ENCODE results near the gene DTNBP1.
A peak's percentile ranks its signal among the peaks of the same experiment; 100 is the strongest.

Gene DTNBP1, protein sequence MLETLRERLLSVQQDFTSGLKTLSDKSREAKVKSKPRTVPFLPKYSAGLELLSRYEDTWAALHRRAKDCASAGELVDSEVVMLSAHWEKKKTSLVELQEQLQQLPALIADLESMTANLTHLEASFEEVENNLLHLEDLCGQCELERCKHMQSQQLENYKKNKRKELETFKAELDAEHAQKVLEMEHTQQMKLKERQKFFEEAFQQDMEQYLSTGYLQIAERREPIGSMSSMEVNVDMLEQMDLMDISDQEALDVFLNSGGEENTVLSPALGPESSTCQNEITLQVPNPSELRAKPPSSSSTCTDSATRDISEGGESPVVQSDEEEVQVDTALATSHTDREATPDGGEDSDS

DNA sequence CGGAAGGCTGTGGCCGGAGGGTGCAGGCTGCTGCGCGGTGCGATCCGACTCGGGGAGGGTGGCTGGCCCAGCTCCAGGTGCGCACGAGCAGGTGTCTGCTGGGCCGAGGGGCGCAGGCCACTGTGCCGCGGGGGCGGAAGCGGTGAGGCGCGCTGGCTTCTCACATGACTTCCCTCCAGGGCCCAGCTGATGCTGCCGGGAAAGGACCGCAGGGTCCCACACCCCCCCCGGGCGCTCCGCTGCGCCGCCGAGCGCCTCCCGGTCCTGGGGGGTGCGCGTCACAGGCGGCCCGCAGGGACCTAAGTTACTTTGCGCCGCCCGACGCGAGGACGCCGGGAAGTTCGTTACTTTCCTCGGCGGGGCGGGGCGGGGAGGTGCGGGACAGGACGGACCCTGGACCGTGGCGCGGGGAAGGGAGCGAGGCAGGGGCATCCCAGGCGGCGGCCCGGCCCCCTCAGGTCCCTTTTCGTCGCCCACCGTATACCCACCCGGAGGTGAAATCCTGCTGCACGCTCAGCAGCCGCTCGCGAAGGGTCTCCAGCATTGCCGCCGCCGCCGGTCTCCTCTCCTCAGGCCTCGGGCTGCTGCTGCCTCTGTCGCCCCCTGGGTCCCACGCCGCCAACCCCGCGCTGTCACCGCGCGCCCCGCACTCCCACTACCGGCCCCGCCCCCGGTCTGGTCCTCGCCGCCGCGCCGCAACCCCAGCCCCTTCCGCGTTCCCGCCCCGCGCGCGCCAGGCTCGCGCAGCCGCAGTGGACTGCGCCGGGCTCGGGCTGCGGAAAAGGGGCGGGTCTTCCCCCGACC is at the start of gene DTNBP1:
TSS of gene DTNBP1 (minus strand) at position 703 of the 804 bp plus-strand sequence. CDS start at position 544, 159 bp downstream.
- Histone ChIP-seq H3K4me3 (ENCODE audit: low read length) (peak within 1 kb of the TSS; percentile 69), H3K36me3 (ENCODE audit: control insufficient read depth, insufficient read depth, low read length) (no peaks in the 10 kb centered on the region), H3K9ac (ENCODE audit: low read length) (peak within 1 kb of the TSS; percentile 71), H3K4me1 (ENCODE audit: control insufficient read depth, insufficient read depth, low read length) (peaks cover 12% of the 10 kb centered on the region), H3K27me3 (ENCODE audit: control insufficient read depth, insufficient read depth, low read length) (no peaks in the 10 kb centered on the region), H3K9me3 (ENCODE audit: control insufficient read depth, low read length) (no peaks in the 10 kb centered on the region)

DNA sequence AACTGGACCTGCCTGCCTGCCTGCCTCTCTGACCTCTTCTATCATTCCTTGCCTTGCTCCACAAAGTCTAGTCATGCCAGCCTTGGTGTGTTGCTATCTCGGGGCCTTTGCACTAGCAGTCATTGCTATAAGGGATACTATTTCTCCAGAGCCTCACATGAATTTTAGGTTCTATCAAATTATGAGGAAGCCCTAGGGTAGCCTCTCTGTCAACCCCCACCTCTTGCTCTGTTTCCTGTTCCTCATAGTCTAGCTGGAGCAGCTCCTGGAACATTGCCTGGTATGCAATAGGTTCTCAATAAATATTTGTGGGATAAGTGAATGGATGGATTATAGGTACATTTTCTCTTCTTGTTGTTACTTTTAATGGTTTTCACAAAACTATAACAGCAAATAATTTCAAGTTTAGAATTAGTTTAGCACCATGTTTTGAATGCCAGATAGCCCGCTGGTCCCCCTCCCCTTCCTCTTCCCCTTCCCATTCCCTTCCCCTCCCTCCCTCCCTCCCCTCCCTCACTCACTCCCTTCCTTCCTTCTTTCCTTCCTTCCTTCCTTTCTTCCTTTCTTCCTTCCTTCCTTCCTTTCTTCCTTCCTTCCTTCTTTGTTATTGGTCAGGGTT is 46.9 kb upstream of the DTNBP1 start:
- Histone ChIP-seq H3K9me3 (ENCODE audit: control insufficient read depth, low read length) (no peaks in the 10 kb centered on the region), H3K4me3 (ENCODE audit: low read length) (no peak overlapping the region), H3K36me3 (ENCODE audit: control insufficient read depth, insufficient read depth, low read length) (no peaks in the 10 kb centered on the region), H3K4me1 (ENCODE audit: control insufficient read depth, insufficient read depth, low read length) (no peaks in the 10 kb centered on the region), H3K27me3 (ENCODE audit: control insufficient read depth, insufficient read depth, low read length) (no peaks in the 10 kb centered on the region), H3K9ac (ENCODE audit: low read length) (no peak overlapping the region)

DNA sequence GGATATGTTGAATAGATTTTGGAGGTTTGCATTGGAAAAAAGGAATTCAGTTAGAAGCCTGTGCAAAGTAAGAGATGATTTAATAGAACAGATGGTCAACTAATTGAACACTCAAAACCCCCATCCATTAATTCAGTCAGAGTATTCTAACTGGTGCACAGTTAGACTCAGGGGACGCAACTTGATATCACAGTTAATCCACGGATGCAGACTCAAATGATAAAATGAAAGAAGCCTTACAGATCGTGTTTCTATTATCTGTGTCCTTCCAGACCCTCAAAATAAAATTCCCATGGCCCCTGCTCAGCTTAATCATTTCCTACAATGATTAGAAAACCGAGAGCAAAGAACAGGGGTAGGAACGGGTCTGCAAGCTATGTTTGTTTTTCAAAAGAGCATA is 45.4 kb upstream of the DTNBP1 start:
- H3K4me1 ChIP-seq (ENCODE audit: control insufficient read depth, insufficient read depth, low read length): no peaks in the 10 kb centered on the region
- no peak overlapping the region for H3K9ac ChIP-seq (ENCODE audit: low read length)
- no peaks in the 10 kb centered on the region for H3K36me3 ChIP-seq (ENCODE audit: control insufficient read depth, insufficient read depth, low read length)
- no peaks in the 10 kb centered on the region for H3K9me3 ChIP-seq (ENCODE audit: control insufficient read depth, low read length)
- H3K27me3 ChIP-seq (ENCODE audit: control insufficient read depth, insufficient read depth, low read length): no peaks in the 10 kb centered on the region
- no peak overlapping the region for H3K4me3 ChIP-seq (ENCODE audit: low read length)

DNA sequence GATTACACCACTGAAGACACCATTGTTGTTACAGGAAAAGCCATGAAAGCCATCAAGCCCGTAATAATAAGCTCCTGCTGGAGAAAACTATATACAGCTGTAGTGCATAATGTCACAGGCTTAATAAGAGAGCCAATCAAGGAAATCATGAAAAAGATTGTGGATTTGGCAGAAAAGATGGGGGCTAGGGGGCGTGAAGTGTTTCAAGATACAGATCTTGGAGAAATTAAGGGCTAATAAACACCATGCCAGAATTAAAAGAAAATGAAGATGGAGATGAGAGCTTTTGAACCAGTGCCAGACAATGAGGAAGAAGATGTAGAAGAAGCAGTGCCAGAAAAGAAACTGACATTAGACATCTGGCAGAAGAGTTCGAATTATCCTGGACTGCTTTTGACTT is 43.2 kb upstream of the DTNBP1 start:
- no peak overlapping the region for H3K9ac ChIP-seq (ENCODE audit: low read length)
- no peaks in the 10 kb centered on the region for H3K36me3 ChIP-seq (ENCODE audit: control insufficient read depth, insufficient read depth, low read length)
- no peaks in the 10 kb centered on the region for H3K27me3 ChIP-seq (ENCODE audit: control insufficient read depth, insufficient read depth, low read length)
- H3K4me3 ChIP-seq (ENCODE audit: low read length): no peak overlapping the region
- no peaks in the 10 kb centered on the region for H3K9me3 ChIP-seq (ENCODE audit: control insufficient read depth, low read length)
- H3K4me1 ChIP-seq (ENCODE audit: control insufficient read depth, insufficient read depth, low read length): no peaks in the 10 kb centered on the region

DNA sequence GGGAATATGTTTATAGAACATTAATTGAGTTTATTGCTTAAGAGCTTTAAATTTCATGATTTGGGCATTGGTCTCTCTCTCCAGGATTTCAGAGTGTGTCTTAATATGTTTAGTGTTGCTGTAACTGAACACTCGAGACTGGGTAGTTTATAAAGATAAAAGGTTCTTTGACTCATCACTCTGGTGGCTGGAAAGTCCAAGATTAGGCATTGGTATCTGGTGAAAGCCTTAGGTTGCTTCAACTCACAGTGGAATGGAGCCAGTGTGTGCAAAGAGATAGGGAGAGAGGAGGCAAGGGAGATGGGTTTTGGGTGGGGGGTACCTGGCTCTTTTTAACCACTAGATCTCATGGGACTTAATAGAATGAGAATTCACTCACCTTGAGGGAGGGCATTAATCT is 35.6 kb upstream of the DTNBP1 start:
- H3K9ac ChIP-seq (ENCODE audit: low read length): no peak overlapping the region
- no peak overlapping the region for H3K4me3 ChIP-seq (ENCODE audit: low read length)
- no peaks in the 10 kb centered on the region for H3K9me3 ChIP-seq (ENCODE audit: control insufficient read depth, low read length)
- H3K4me1 ChIP-seq (ENCODE audit: control insufficient read depth, insufficient read depth, low read length): no peaks in the 10 kb centered on the region
- no peaks in the 10 kb centered on the region for H3K36me3 ChIP-seq (ENCODE audit: control insufficient read depth, insufficient read depth, low read length)
- H3K27me3 ChIP-seq (ENCODE audit: control insufficient read depth, insufficient read depth, low read length): no peaks in the 10 kb centered on the region

DNA sequence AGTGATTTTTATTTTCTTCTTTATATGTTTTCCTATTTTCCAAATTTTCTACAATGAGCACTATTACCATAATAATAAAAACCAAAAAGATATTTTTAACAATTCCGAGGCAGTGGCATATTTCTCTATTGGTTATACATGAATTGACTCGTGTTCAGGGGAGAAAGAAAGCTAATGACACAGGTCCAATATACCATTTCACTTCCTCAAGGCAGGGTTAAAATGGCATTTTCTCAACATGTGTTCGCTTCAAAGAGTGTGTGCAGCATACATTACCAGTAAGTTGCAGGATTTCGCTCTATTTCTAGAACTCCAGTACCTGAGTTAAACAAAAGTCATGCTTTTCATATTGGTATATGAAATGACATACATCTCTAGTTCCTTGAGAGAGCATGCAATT is 35.1 kb upstream of the DTNBP1 start:
- Histone ChIP-seq H3K4me3 (ENCODE audit: low read length) (no peak overlapping the region), H3K4me1 (ENCODE audit: control insufficient read depth, insufficient read depth, low read length) (no peaks in the 10 kb centered on the region), H3K9ac (ENCODE audit: low read length) (no peak overlapping the region), H3K36me3 (ENCODE audit: control insufficient read depth, insufficient read depth, low read length) (no peaks in the 10 kb centered on the region), H3K27me3 (ENCODE audit: control insufficient read depth, insufficient read depth, low read length) (no peaks in the 10 kb centered on the region), H3K9me3 (ENCODE audit: control insufficient read depth, low read length) (no peaks in the 10 kb centered on the region)

DNA sequence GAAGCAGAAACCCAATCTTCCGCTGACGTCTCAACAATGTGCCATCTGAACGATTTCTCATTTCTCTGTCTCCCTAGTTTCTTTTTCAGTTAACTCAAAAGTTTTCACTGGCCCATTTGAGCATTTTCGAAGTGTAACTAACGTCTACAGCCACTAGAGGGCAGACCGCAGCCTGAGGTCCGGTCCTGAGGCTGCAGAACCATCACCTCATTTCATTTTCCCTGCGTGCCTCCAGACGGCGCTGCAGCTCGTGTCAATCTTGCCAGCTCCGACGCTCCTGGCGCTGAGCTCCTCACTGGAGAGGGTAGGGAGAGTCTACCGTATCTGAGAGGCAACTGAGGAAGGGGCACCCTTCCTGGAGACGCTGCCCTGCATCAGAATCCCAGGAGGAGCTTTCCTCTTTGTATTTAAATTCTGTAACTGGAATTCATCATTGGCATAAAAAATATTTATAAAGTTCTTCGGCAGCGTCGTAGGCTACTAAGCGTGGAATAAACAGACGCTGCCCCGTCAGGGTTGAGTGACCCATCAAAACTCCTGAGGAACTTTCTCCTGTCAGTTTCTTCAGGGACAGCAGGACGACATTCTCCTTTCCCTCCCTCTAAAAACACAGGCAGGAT is 28.5 kb upstream of the DTNBP1 start:
- no peak overlapping the region for H3K4me3 ChIP-seq (ENCODE audit: low read length)
- H3K36me3 ChIP-seq (ENCODE audit: control insufficient read depth, insufficient read depth, low read length): no peaks in the 10 kb centered on the region
- H3K9ac ChIP-seq (ENCODE audit: low read length): no peak overlapping the region
- no peaks in the 10 kb centered on the region for H3K9me3 ChIP-seq (ENCODE audit: control insufficient read depth, low read length)
- H3K27me3 ChIP-seq (ENCODE audit: control insufficient read depth, insufficient read depth, low read length): no peaks in the 10 kb centered on the region
- peaks cover 11% of the 10 kb centered on the region for H3K4me1 ChIP-seq (ENCODE audit: control insufficient read depth, insufficient read depth, low read length)

DNA sequence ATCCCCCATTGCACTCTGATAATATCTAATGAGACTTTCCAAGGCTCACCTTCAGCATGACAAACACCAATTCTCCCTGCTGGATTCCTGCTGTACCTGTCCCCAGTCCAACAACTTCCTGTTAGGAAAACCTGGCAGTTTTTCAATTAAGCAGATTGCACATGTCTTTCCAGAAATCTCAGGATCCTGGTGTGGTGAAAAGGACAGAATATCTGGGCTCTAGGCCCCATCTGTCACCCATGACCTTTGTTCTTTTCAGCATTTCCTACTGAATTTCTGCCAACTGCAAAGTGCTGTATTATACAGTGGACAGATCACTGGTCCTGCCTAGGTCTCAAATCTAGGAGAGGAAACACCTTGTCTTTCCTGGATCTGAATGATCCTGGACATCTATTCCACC is 27.7 kb upstream of the DTNBP1 start:
- Histone ChIP-seq H3K4me1 (ENCODE audit: control insufficient read depth, insufficient read depth, low read length) (peaks cover 11% of the 10 kb centered on the region), H3K9me3 (ENCODE audit: control insufficient read depth, low read length) (no peaks in the 10 kb centered on the region), H3K36me3 (ENCODE audit: control insufficient read depth, insufficient read depth, low read length) (no peaks in the 10 kb centered on the region), H3K4me3 (ENCODE audit: low read length) (no peak overlapping the region), H3K27me3 (ENCODE audit: control insufficient read depth, insufficient read depth, low read length) (no peaks in the 10 kb centered on the region), H3K9ac (ENCODE audit: low read length) (no peak overlapping the region)

DNA sequence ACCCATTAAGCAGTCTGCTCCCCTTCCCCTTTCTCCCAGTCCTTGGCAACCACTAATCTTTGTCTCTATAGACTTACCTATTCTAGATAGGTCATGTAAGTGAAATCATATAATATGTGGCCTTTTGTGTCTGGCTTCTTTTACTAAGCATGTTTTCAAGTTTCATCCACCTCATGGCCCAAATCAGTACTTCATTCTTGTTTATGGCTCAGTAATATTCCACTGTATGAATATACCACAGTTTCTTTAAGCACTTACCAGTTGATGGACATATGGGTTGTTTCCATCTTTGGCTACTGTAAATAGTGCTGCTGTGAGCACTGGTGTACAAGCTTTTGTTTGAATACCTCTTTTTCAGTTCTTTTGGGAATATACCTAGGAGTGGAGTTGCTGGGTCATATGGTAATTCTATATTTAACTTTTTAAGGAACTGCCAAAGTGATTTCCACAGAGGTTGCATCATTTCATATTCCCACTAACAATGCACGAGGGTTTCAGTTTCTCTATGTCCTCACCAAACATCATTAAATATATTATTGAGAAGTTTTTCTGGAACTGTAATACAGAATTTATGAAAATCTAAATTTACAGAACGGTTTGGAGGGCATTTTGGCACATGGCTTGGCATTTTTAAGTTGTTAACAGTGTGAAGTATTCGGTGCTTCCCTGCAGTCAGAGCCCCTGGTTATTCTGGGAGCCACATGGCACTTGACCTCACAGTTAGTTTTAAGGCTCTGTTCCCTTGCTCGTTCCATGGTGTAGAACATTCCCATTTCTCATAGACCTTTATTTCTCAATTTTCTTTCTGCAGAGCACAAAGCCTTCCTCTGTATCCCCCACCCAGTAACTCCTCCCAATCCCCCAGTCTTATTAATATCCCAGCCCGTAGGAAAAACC is 27.0 kb upstream of the DTNBP1 start:
- H3K4me1 ChIP-seq (ENCODE audit: control insufficient read depth, insufficient read depth, low read length): peaks cover 11% of the 10 kb centered on the region
- no peaks in the 10 kb centered on the region for H3K36me3 ChIP-seq (ENCODE audit: control insufficient read depth, insufficient read depth, low read length)
- H3K27me3 ChIP-seq (ENCODE audit: control insufficient read depth, insufficient read depth, low read length): no peaks in the 10 kb centered on the region
- H3K4me3 ChIP-seq (ENCODE audit: low read length): no peak overlapping the region
- no peak overlapping the region for H3K9ac ChIP-seq (ENCODE audit: low read length)
- no peaks in the 10 kb centered on the region for H3K9me3 ChIP-seq (ENCODE audit: control insufficient read depth, low read length)

DNA sequence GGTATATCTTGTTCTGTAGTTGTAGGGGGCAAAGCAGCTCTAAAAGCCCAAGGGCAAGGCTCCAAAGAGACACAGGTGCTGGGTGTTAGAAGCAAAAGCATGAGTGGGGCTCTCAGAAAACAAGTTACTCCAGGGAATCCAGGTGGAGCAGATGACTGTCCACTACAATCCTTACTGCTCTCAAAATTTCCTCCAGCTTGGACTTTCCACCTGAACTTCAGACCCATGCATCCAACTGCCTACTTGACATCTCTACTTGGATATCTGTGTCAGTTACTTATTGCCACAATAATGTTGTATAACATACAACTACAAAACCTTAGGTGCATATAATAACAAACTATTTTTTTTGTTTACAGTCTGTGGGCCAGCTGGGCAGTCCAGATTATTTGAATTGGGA is 22.8 kb upstream of the DTNBP1 start:
- no peaks in the 10 kb centered on the region for H3K27me3 ChIP-seq (ENCODE audit: control insufficient read depth, insufficient read depth, low read length)
- no peaks in the 10 kb centered on the region for H3K36me3 ChIP-seq (ENCODE audit: control insufficient read depth, insufficient read depth, low read length)
- peaks cover 12% of the 10 kb centered on the region for H3K4me1 ChIP-seq (ENCODE audit: control insufficient read depth, insufficient read depth, low read length)
- no peaks in the 10 kb centered on the region for H3K9me3 ChIP-seq (ENCODE audit: control insufficient read depth, low read length)
- no peak overlapping the region for H3K9ac ChIP-seq (ENCODE audit: low read length)
- no peak overlapping the region for H3K4me3 ChIP-seq (ENCODE audit: low read length)
